Erythroblast (primary cell): ENCODE measurements around the gene MVD.

Experiments used
- GATA1 ChIP-seq: IDR thresholded peaks from 2 replicates; pipeline ENCODE4 v1.6.1; 2011; ENCODE audit warnings: low read depth, mild to moderate bottlenecking, control low read depth, low read length, moderate library complexity
- POLR2A ChIP-seq: IDR thresholded peaks from 2 replicates; pipeline ENCODE4 v1.6.1; 2011; ENCODE audit warnings: mild to moderate bottlenecking, low read length

GRCh38 chr16:88635671-88636319 lies 27.1 kb downstream of the MVD start:
- TF ChIP-seq POLR2A = no peak
- no peak for TF ChIP-seq GATA1
